Right atrium auricular region (tissue), 2 donors: Measurements from ENCODE around the gene IZUMO1. TPM values are rescaled to one million over a fixed set of nuclear protein-coding genes. Genes with fewer than 3 reads are reported as not detected.

Experiments used
- DNase-seq: peaks from one replicate; pipeline ENCODE4 v3.0.0-alpha.2; 2019; ENCODE audit warnings: low spot score
- H3K27ac ChIP-seq, 2 donors: fragments of 200-600 bp; sonication (generic); 1 replicate in 1 of 2; 2 replicates in 1 of 2; pipeline ENCODE4 v1.5.1; 2016 to 2019
- H3K27me3 ChIP-seq, 2 donors: fragments of 200-600 bp; sonication (generic); one replicate each; pipeline versions ENCODE4 v1.5.1 to v1.6.0; 2017 to 2019
- H3K36me3 ChIP-seq: fragments of 200-600 bp; sonication (generic); one replicate; pipeline ENCODE4 v1.5.1; 2016
- H3K4me1 ChIP-seq, 2 donors: fragments of 200-600 bp; sonication (generic); one replicate each; pipeline versions ENCODE4 v1.5.1 to v1.6.0; 2017 to 2019
- H3K4me3 ChIP-seq, 2 donors: fragments of 200-600 bp; sonication (generic); 1 replicate in 1 of 2; 2 replicates in 1 of 2; pipeline ENCODE4 v1.5.1; 2017 to 2019; ENCODE audit warnings: mild to moderate bottlenecking in 1 of 2, moderate library complexity in 1 of 2
- H3K9me3 ChIP-seq, 2 donors: fragments of 200-600 bp; sonication (generic); one replicate each; pipeline ENCODE4 v1.5.1; 2019
- CTCF ChIP-seq, 2 donors: fragments of 200-600 bp; sonication (generic); IDR thresholded peaks; one replicate each; pipeline ENCODE4 v1.5.1; 2019; ENCODE audit warnings: antibody characterized with exemption in 2 of 2
- total RNA-seq, 2 donors: library from RNA; depleted of rRNA; stranded (reverse); fragments of >200 nt; gene quantifications; one replicate each; pipeline ENCODE4 v1.1.0, GENCODE V29; 2016

The IZUMO1 gene
- total RNA-seq, 2 donors from 2014 or later = not detected

- H3K4me3 ChIP-seq = peak overlapping the region; percentile 43 to 55
- TF ChIP-seq CTCF (IDR thresholded peaks at IDR 0.05) = no peak
- no peaks in the 10 kb centered on the region for H3K36me3 ChIP-seq
- H3K4me1 ChIP-seq = peaks cover 0 to 63% of the 10 kb centered on the region in 2 donors
- peaks cover 0 to 4% of the 10 kb centered on the region in 2 donors for H3K9me3 ChIP-seq
- H3K27ac ChIP-seq = peak overlapping the region; percentile 86 to 91
- H3K27me3 ChIP-seq = no peaks in the 10 kb centered on the region
- no peak for DNase-seq
Observed at GRCh38 chr19:48714759-48715675, 31.7 kb downstream of the IZUMO1 start.

GRCh38 chr19:48713864-48714755 is 32.6 kb downstream of the IZUMO1 start:
- H3K4me3 ChIP-seq = peak overlapping the region; percentile 50 to 76
- TF ChIP-seq CTCF (IDR thresholded peaks at IDR 0.05) = no peak
- peak; percentile 99 for DNase-seq
- H3K27me3 ChIP-seq = no peaks in the 10 kb centered on the region
- peaks cover 0 to 4% of the 10 kb centered on the region in 2 donors for H3K9me3 ChIP-seq
- H3K36me3 ChIP-seq = no peaks in the 10 kb centered on the region
- H3K4me1 ChIP-seq = peaks cover 0 to 54% of the 10 kb centered on the region in 2 donors
- peak overlapping the region; percentile 86 to 91 for H3K27ac ChIP-seq

- peaks cover 0 to 46% of the 10 kb centered on the region in 2 donors for H3K4me1 ChIP-seq
- H3K36me3 ChIP-seq = no peaks in the 10 kb centered on the region
- no peak for DNase-seq
- H3K27ac ChIP-seq = peak overlapping the region; percentile 77 to 91
- H3K9me3 ChIP-seq = peaks cover 0 to 4% of the 10 kb centered on the region in 2 donors
- H3K4me3 ChIP-seq = peak overlapping the region; percentile 50 to 76
- H3K27me3 ChIP-seq = no peaks in the 10 kb centered on the region
- no peak for TF ChIP-seq CTCF (IDR thresholded peaks at IDR 0.05)
Observed at GRCh38 chr19:48713041-48713863, 33.5 kb downstream of the IZUMO1 start.

- no peak overlapping the region for H3K4me3 ChIP-seq
- H3K27me3 ChIP-seq = no peaks in the 10 kb centered on the region
- no peak for DNase-seq
- no peaks in the 10 kb centered on the region for H3K36me3 ChIP-seq
- H3K4me1 ChIP-seq = peaks cover 0 to 27% of the 10 kb centered on the region in 2 donors
- H3K9me3 ChIP-seq = peaks cover 0 to 4% of the 10 kb centered on the region in 2 donors
- no peak overlapping the region for H3K27ac ChIP-seq
- no peak for TF ChIP-seq CTCF (IDR thresholded peaks at IDR 0.05)
Observed at GRCh38 chr19:48711106-48711662, 35.5 kb downstream of the IZUMO1 start.

GRCh38 chr19:48708471-48708870 is 38.2 kb downstream of the IZUMO1 start:
- Histone ChIP-seq H3K27ac (no peak overlapping the region), H3K4me1 (peaks cover 0 to 7% of the 10 kb centered on the region in 2 donors), H3K4me3 (no peak overlapping the region), H3K36me3 (no peaks in the 10 kb centered on the region), H3K9me3 (peaks cover 0 to 4% of the 10 kb centered on the region in 2 donors), H3K27me3 (no peaks in the 10 kb centered on the region)
- no peak for TF ChIP-seq CTCF (IDR thresholded peaks at IDR 0.05)
- DNase-seq = no peak
